HepG2 (cell line): Measurements from ENCODE around the gene CHSY3. TPM values are rescaled to one million over a fixed set of nuclear protein-coding genes. Genes with fewer than 3 reads are reported as not detected.

Experiments used
- ATAC-seq: fragments of 200-7000 bp; cut with Tn5 transposase; 3 replicates; pipeline ENCODE4 v1.9.1; 2020; ENCODE audit warnings: mild to moderate bottlenecking, moderate library complexity
- BruUV-seq: library from RNA; stranded (reverse); fragments of 400-500 nt; replicated peaks from 2 replicates; lab custom pipeline; 2021; lab: Mats Ljungman, UMichigan
- CTCF ChIA-PET: fragments of 300-600 bp; formaldehyde crosslinking; extraction: SDS; loops from one replicate; lab custom pipeline; 2021; ENCODE audit warnings: low total read pairs, inconsistent platforms, low intra/inter-chr PET ratio; lab: Yijun Ruan, JAX
- POLR2A ChIA-PET: fragments of 350-600 bp; sonication (Branson Sonifier 250); formaldehyde crosslinking; loops from one replicate; lab custom pipeline; 2020; ENCODE audit warnings: antibody characterized with exemption, inconsistent platforms; lab: Yijun Ruan, JAX
- DNase-seq: peaks from one replicate; pipeline ENCODE4 v3.0.0-alpha.2; 2015; ENCODE audit warnings: low spot score
- FAIRE-seq: peaks from 3 replicates; lab custom pipeline; 2011; peaks lifted over from hg19 to GRCh38; lab: Jason Lieb, UNC
- H2AFZ ChIP-seq: one replicate; pipeline ENCODE4 v1.6.1; 2011; ENCODE audit warnings: low read length, inconsistent platforms
- H3K27ac ChIP-seq: fragments of 300-600 bp; 3 replicates; pipeline ENCODE4 v1.8.0; 2011; ENCODE audit warnings: mixed run types, mild to moderate bottlenecking, mixed read lengths, low read length, inconsistent platforms; ENCODE audit not compliant: insufficient read depth; ENCODE audit errors: extremely low read length
- H3K27me3 ChIP-seq, 2 experiments: fragments of 200-600 bp in 1 of 2; 2 replicates in 1 of 2; 3 replicates in 1 of 2; pipeline versions ENCODE4 v1.6.0 to v1.8.0; 2011; ENCODE audit warnings: low read length in 2 of 2, mild to moderate bottlenecking in 2 of 2, moderate library complexity in 2 of 2, inconsistent platforms in 1 of 2; ENCODE audit not compliant: insufficient read depth in 2 of 2, control insufficient read depth in 1 of 2
- H3K36me3 ChIP-seq, 2 experiments: fragments of 200-600 bp in 1 of 2; replicated peaks in 1 of 2; 2 replicates in 1 of 2; 3 replicates in 1 of 2; pipeline versions ENCODE4 v1.5.1 to v1.8.0; 2011; ENCODE audit warnings: low read length in 2 of 2, inconsistent platforms in 1 of 2; ENCODE audit not compliant: insufficient read depth in 2 of 2, control insufficient read depth in 1 of 2
- H3K4me1 ChIP-seq: 2 replicates; pipeline ENCODE4 v1.5.1; 2012; ENCODE audit warnings: low read length, inconsistent platforms; ENCODE audit not compliant: insufficient read depth
- H3K4me2 ChIP-seq: 2 replicates; pipeline ENCODE4 v1.6.0; 2011; ENCODE audit warnings: low read depth, low read length, inconsistent platforms
- H3K4me3 ChIP-seq, 3 experiments: fragments of 200-600 bp in 1 of 3; sonication (generic), shearing (Covaris generic) in 1 of 3; replicated peaks in 1 of 3; 2 replicates each; pipeline ENCODE4 v1.5.1; 2011 to 2016; ENCODE audit warnings: low read length in 3 of 3, inconsistent platforms in 2 of 3, low read depth in 2 of 3, mild to moderate bottlenecking in 2 of 3, control low read depth in 1 of 3, mixed read lengths in 1 of 3; ENCODE audit not compliant: insufficient read depth in 1 of 3
- H3K79me2 ChIP-seq: one replicate; pipeline ENCODE4 v1.6.1; 2011; ENCODE audit warnings: low read length, inconsistent platforms; ENCODE audit not compliant: insufficient read depth
- H3K9ac ChIP-seq: 2 replicates; pipeline ENCODE4 v1.6.0; 2011; ENCODE audit warnings: mild to moderate bottlenecking, low read depth, low read length, inconsistent platforms; ENCODE audit not compliant: insufficient read depth
- H3K9me3 ChIP-seq: 2 replicates; pipeline ENCODE4 v1.5.1; 2012; ENCODE audit warnings: mild to moderate bottlenecking, low read length
- H4K20me1 ChIP-seq: 2 replicates; pipeline ENCODE4 v1.6.0; 2011; ENCODE audit warnings: inconsistent platforms, mild to moderate bottlenecking, low read length, moderate library complexity; ENCODE audit not compliant: insufficient read depth
- ATF7 ChIP-seq, 2 experiments: fragments of 450-650 bp in 1 of 2; sonication (generic) in 1 of 2; formaldehyde crosslinking in 1 of 2; IDR thresholded peaks; 2 replicates each; pipeline versions ENCODE4 v1.4.0 to v1.6.1; 2016 to 2020; ENCODE audit warnings: antibody characterized with exemption in 1 of 2, mild to moderate bottlenecking in 1 of 2, missing genetic modification reagents in 1 of 2
- HNRNPH1 ChIP-seq: fragments of 200-400 bp; formaldehyde crosslinking; optimal IDR thresholded peaks from 2 replicates; pipeline ENCODE3; 2017; ENCODE audit warnings: mild to moderate bottlenecking, low read depth, low read length
- LRRFIP1 ChIP-seq: sonication (generic); formaldehyde crosslinking; conservative IDR thresholded peaks from 2 replicates; pipeline ENCODE4 v1.4.0; 2020; ENCODE audit warnings: missing genetic modification reagents
- MTA3 ChIP-seq: sonication (generic); formaldehyde crosslinking; IDR thresholded peaks from 2 replicates; pipeline ENCODE4 v1.4.0; 2020; ENCODE audit warnings: missing genetic modification reagents
- NFE2L1 ChIP-seq: sonication (generic); formaldehyde crosslinking; IDR thresholded peaks from 2 replicates; pipeline ENCODE4 v1.4.0; 2020; ENCODE audit warnings: missing genetic modification reagents, mild to moderate bottlenecking, borderline replicate concordance
- NFYB ChIP-seq: sonication (generic); formaldehyde crosslinking; IDR thresholded peaks from 2 replicates; pipeline ENCODE4 v1.4.0; 2020; ENCODE audit warnings: missing genetic modification reagents
- RFX3 ChIP-seq: IDR thresholded peaks from 2 replicates; pipeline ENCODE4 v1.6.1; 2016; ENCODE audit warnings: missing biosample characterization, missing genetic modification reagents
- SAFB2 ChIP-seq: sonication (generic); formaldehyde crosslinking; IDR thresholded peaks from 2 replicates; pipeline ENCODE4 v1.5.1; 2020; ENCODE audit warnings: missing genetic modification reagents, low read depth, mild to moderate bottlenecking, borderline replicate concordance
- SOX6 ChIP-seq, 2 experiments: fragments of 450-650 bp in 1 of 2; sonication (generic) in 1 of 2; formaldehyde crosslinking in 1 of 2; IDR thresholded peaks; 2 replicates each; pipeline versions ENCODE4 v1.4.0 to v1.6.1; 2017 to 2020; ENCODE audit warnings: antibody characterized with exemption in 1 of 2, mild to moderate bottlenecking in 1 of 2, missing genetic modification reagents in 1 of 2
- U2AF2 ChIP-seq: fragments of 200-400 bp; formaldehyde crosslinking; IDR thresholded peaks from 2 replicates; pipeline ENCODE4 v1.6.1; 2017; ENCODE audit warnings: low read depth, mild to moderate bottlenecking, low read length
- UBTF ChIP-seq: sonication (generic); formaldehyde crosslinking; IDR thresholded peaks from 2 replicates; pipeline ENCODE4 v1.4.0; 2020; ENCODE audit warnings: mild to moderate bottlenecking, missing genetic modification reagents
- ZBTB21 ChIP-seq: sonication (generic); formaldehyde crosslinking; IDR thresholded peaks from 2 replicates; pipeline ENCODE4 v1.4.0; 2020; ENCODE audit warnings: missing genetic modification reagents
- ZBTB7B ChIP-seq: sonication (generic); formaldehyde crosslinking; IDR thresholded peaks from 2 replicates; pipeline ENCODE4 v1.4.0; 2020; ENCODE audit warnings: missing genetic modification reagents
- ZC3H13 ChIP-seq: sonication (generic); formaldehyde crosslinking; IDR thresholded peaks from 2 replicates; pipeline ENCODE4 v1.8.1; 2023; ENCODE audit warnings: mild to moderate bottlenecking, missing genetic modification reagents, moderate library complexity
- ZNF205 ChIP-seq: IDR thresholded peaks from 2 replicates; pipeline ENCODE4 v1.6.1; 2018; ENCODE audit warnings: missing biosample characterization, missing genetic modification reagents
- ZNF615 ChIP-seq: sonication (generic); formaldehyde crosslinking; IDR thresholded peaks from 2 replicates; pipeline ENCODE4 v1.5.0; 2020; ENCODE audit warnings: mild to moderate bottlenecking, missing genetic modification reagents, borderline replicate concordance
- ZNF644 ChIP-seq: IDR thresholded peaks from 2 replicates; pipeline ENCODE4 v1.6.1; 2016; ENCODE audit warnings: low read depth
- ZNF660 ChIP-seq: sonication (generic); formaldehyde crosslinking; IDR thresholded peaks from 2 replicates; pipeline ENCODE4 v1.5.1; 2020; ENCODE audit warnings: mild to moderate bottlenecking, low read depth, missing genetic modification reagents, borderline replicate concordance
- ZNF75D ChIP-seq: sonication (generic); formaldehyde crosslinking; IDR thresholded peaks from 2 replicates; pipeline ENCODE4 v1.8.1; 2023; ENCODE audit warnings: missing genetic modification reagents, mild to moderate bottlenecking, borderline replicate concordance
- ZNF841 ChIP-seq: sonication (generic); formaldehyde crosslinking; IDR thresholded peaks from 2 replicates; pipeline ENCODE4 v1.8.1; 2023; ENCODE audit warnings: missing genetic modification reagents, borderline replicate concordance
- WGBS: methylation state at CpG from one replicate; pipeline ENCODE4 v1.1.6; 2017; ENCODE audit warnings: low lambda C conversion rate; 5-methylcytosine and 5-hydroxymethylcytosine counted together
- in situ Hi-C: cut with HindIII; loops from 2 replicates; pipeline ENCODE4 v1.10.0; 2017; ENCODE audit warnings: low pct_unique_long_range_greater_than_20kb; ENCODE audit not compliant: extremely low pct_ligation_motif_present
- intact Hi-C: fragments of 100-400 bp; cut with micrococcal nuclease; formaldehyde crosslinking; loops from one replicate; pipeline ENCODE4 v1.10.0; 2022; ENCODE audit not compliant: unreplicated experiment
- polyA plus RNA-seq, 8 experiments: library from polyadenylated mRNA; depleted of rRNA in 3 of 8; stranded (reverse) in 7 of 8; unstranded in 1 of 8; fragments of >200 nt; fragmentation: Illumina TruSeq in 4 of 8; extraction: Trizol in 4 of 8; gene quantifications; 2 replicates each; pipeline versions ENCODE4 v1.2.1 to v1.2.3, GENCODE V29; 2011 to 2016; ENCODE audit warnings: low read depth in 4 of 8, missing spikeins in 1 of 8, mixed read lengths in 1 of 8; ENCODE audit not compliant: insufficient read depth in 1 of 8
- total RNA-seq, 5 experiments: library from RNA; depleted of rRNA; stranded (reverse); fragments of >200 nt; fragmentation: Illumina TruSeq; extraction: Trizol; gene quantifications; 2 replicates each; pipeline ENCODE4 v1.2.3, GENCODE V29; 2016; ENCODE audit warnings: low read depth in 1 of 5

Gene CHSY3
- total and polyA plus RNA-seq, 2 of the 13 experiments (the other 11 are each of a cell fraction or from before 2014, with no cell fraction given), result 0.26 to 4.1 TPM

GRCh38 chr5:130158036-130158435, 253.8 kb downstream of the CHSY3 start:
- intact Hi-C loops (no loop called here), in situ Hi-C loops (no loop called here)
- Histone ChIP-seq H3K4me1 (no peaks in the 10 kb centered on the region), H4K20me1 (no peaks in the 10 kb centered on the region), H3K4me2 (no peak overlapping the region), H3K79me2 (no peaks in the 10 kb centered on the region), H3K36me3 (no peaks in the 10 kb centered on the region), H3K9me3 (no peaks in the 10 kb centered on the region), H3K27me3 (no peaks in the 10 kb centered on the region), H2AFZ (no peak overlapping the region), H3K4me3 (no peak overlapping the region), H3K9ac (no peak overlapping the region), H3K27ac (no peak overlapping the region)
- 21% methylated on average over 2 of the region's 3 CpGs for WGBS
- DNase-seq (no peak), ATAC-seq (no peak), FAIRE-seq (no peak)
- ChIA-PET CTCF (no interaction called here), POLR2A (no interaction called here)
- no peak for TF ChIP-seq ZNF75D (CRISPR knock-in tag)
- no peak for TF ChIP-seq ATF7 (IDR thresholded peaks at IDR 0.05)
- TF ChIP-seq ATF7 (CRISPR knock-in tag; IDR thresholded peaks at IDR 0.05), result no peak
- no peak for TF ChIP-seq U2AF2
- TF ChIP-seq RFX3 (CRISPR knock-in tag), result no peak
- no peak for TF ChIP-seq LRRFIP1 (CRISPR knock-in tag)
- no peak for TF ChIP-seq ZNF644 (CRISPR knock-in tag)
- no peak for TF ChIP-seq ZNF615 (CRISPR knock-in tag)
- no peak for TF ChIP-seq ZBTB7B
- no peak for TF ChIP-seq ZNF660 (CRISPR knock-in tag)
- TF ChIP-seq ZNF205 (CRISPR knock-in tag), result no peak
- TF ChIP-seq ZNF841, result no peak
- TF ChIP-seq ZC3H13 (CRISPR knock-in tag), result no peak
- TF ChIP-seq HNRNPH1, result no peak
- no peak for TF ChIP-seq SOX6 (IDR thresholded peaks at IDR 0.05)
- no peak for TF ChIP-seq SOX6 (CRISPR knock-in tag; IDR thresholded peaks at IDR 0.05)
- TF ChIP-seq ZBTB21, result no peak
- no peak for TF ChIP-seq NFE2L1 (CRISPR knock-in tag)
- TF ChIP-seq MTA3 (CRISPR knock-in tag), result no peak
- no peak for TF ChIP-seq NFYB (CRISPR knock-in tag)
- TF ChIP-seq SAFB2 (CRISPR knock-in tag), result no peak
- no peak for TF ChIP-seq UBTF (CRISPR knock-in tag)
- BruUV-seq, result no TSS peak
